GM23338 (cell line): ENCODE data around the gene GGA2. TPM values are rescaled to one million over a fixed set of nuclear protein-coding genes. Genes with fewer than 3 reads are reported as not detected.

Source experiments
- ATAC-seq: fragments of 200-7000 bp; cut with Tn5 transposase; 3 replicates; pipeline ENCODE4 v1.9.1; 2020
- DNase-seq: peaks from one replicate; pipeline ENCODE4 v3.0.0-alpha.2; 2015; ENCODE audit warnings: low spot score
- H2AFZ ChIP-seq: fragments of 200-600 bp; sonication (generic); 2 replicates; pipeline ENCODE4 v1.8.0; 2016; ENCODE audit warnings: antibody characterized with exemption, mild to moderate bottlenecking, moderate library complexity
- H3F3A ChIP-seq: fragments of 200-600 bp; sonication (generic); replicated peaks from 2 replicates; pipeline ENCODE4 v1.8.0; 2017; ENCODE audit warnings: antibody characterized with exemption, mixed run types, low read depth
- H3K27ac ChIP-seq: fragments of 200-600 bp; sonication (generic); 2 replicates; pipeline ENCODE4 v1.6.1; 2016; ENCODE audit warnings: low read depth
- H3K27me3 ChIP-seq: fragments of 200-600 bp; sonication (generic); 2 replicates; pipeline ENCODE4 v1.8.0; 2016; ENCODE audit warnings: mild to moderate bottlenecking, mixed run types, moderate library complexity; ENCODE audit not compliant: insufficient read depth
- H3K36me3 ChIP-seq: fragments of 200-600 bp; sonication (generic); 2 replicates; pipeline ENCODE4 v1.8.0; 2016; ENCODE audit warnings: mild to moderate bottlenecking; ENCODE audit not compliant: insufficient read depth
- H3K4me1 ChIP-seq: fragments of 200-600 bp; sonication (generic); 2 replicates; pipeline ENCODE4 v1.8.0; 2016; ENCODE audit warnings: mild to moderate bottlenecking, moderate library complexity; ENCODE audit not compliant: insufficient read depth
- H3K4me2 ChIP-seq: fragments of 200-600 bp; sonication (generic); 2 replicates; pipeline ENCODE4 v1.7.1; 2017; ENCODE audit warnings: mixed run types
- H3K4me3 ChIP-seq: fragments of 200-600 bp; sonication (generic); 2 replicates; pipeline ENCODE4 v1.6.1; 2016; ENCODE audit warnings: mixed run types
- H3K79me2 ChIP-seq: fragments of 200-600 bp; sonication (generic); replicated peaks from 2 replicates; pipeline ENCODE4 v1.8.0; 2017; ENCODE audit warnings: mild to moderate bottlenecking; ENCODE audit not compliant: insufficient read depth
- H3K9me2 ChIP-seq: fragments of 200-600 bp; sonication (generic); 2 replicates; pipeline ENCODE4 v1.8.0; 2017; ENCODE audit not compliant: insufficient read depth
- H4K20me1 ChIP-seq: fragments of 200-600 bp; sonication (generic); replicated peaks from 2 replicates; pipeline ENCODE4 v1.8.0; 2017; ENCODE audit warnings: mild to moderate bottlenecking; ENCODE audit not compliant: insufficient read depth
- H3K27ac Mint-ChIP-seq: 2 replicates; pipeline ENCODE4 v1.8.0; 2020; ENCODE audit warnings: inconsistent platforms, mild to moderate bottlenecking, moderate library complexity, mixed read lengths
- H3K27me3 Mint-ChIP-seq: 3 replicates; pipeline ENCODE4 v1.8.0; 2022; ENCODE audit warnings: low read depth, mild to moderate bottlenecking, moderate library complexity, mixed read lengths, inconsistent platforms; ENCODE audit not compliant: insufficient read depth, poor library complexity
- H3K36me3 Mint-ChIP-seq: 3 replicates; pipeline ENCODE4 v1.8.0; 2021; ENCODE audit warnings: low read depth, mild to moderate bottlenecking, inconsistent platforms, moderate library complexity, mixed read lengths
- H3K4me1 Mint-ChIP-seq: 3 replicates; pipeline ENCODE4 v1.8.0; 2020; ENCODE audit warnings: mild to moderate bottlenecking, inconsistent platforms, mixed read lengths
- H3K4me3 Mint-ChIP-seq: 3 replicates; pipeline ENCODE4 v1.8.0; 2021; ENCODE audit warnings: moderate library complexity, mild to moderate bottlenecking, inconsistent platforms, mixed read lengths
- H3K9me3 Mint-ChIP-seq: 3 replicates; pipeline ENCODE4 v1.8.0; 2020; ENCODE audit warnings: moderate library complexity, mild to moderate bottlenecking, inconsistent platforms, mixed read lengths
- CREB1 ChIP-seq: fragments of 250-450 bp; sonication (Bioruptor Pico); IDR thresholded peaks from 2 replicates; pipeline ENCODE4 v1.5.0; 2020; ENCODE audit warnings: low read depth, mild to moderate bottlenecking, moderate library complexity
- CTCF ChIP-seq, 2 experiments: fragments of 200-600 bp in 1 of 2; sonication (generic) in 1 of 2; conservative IDR thresholded peaks; 2 replicates each; pipeline versions ENCODE4 v1.5.1 to v1.6.1; 2016 to 2017; ENCODE audit warnings: antibody characterized with exemption in 2 of 2, low read depth in 2 of 2, mild to moderate bottlenecking in 2 of 2, moderate library complexity in 1 of 2
- ETS1 ChIP-seq: IDR thresholded peaks from 2 replicates; pipeline ENCODE4 v1.6.1; 2016; ENCODE audit warnings: antibody characterized with exemption
- EZH2 ChIP-seq: fragments of 200-600 bp; sonication (generic); IDR thresholded peaks from one replicate; pipeline ENCODE4 v1.8.0; 2017; ENCODE audit warnings: antibody characterized with exemption, mild to moderate bottlenecking, low read depth; ENCODE audit not compliant: unreplicated experiment
- EZH2phosphoT487 ChIP-seq: fragments of 200-600 bp; sonication (generic); IDR thresholded peaks from one replicate; pipeline ENCODE4 v1.8.1; 2018; ENCODE audit warnings: antibody characterized with exemption; ENCODE audit not compliant: unreplicated experiment
- JUNB ChIP-seq: IDR thresholded peaks from one replicate; pipeline ENCODE4 v1.6.1; 2016; ENCODE audit warnings: antibody characterized with exemption; ENCODE audit not compliant: unreplicated experiment
- POLR2AphosphoS5 ChIP-seq: IDR thresholded peaks from 2 replicates; pipeline ENCODE4 v1.6.1; 2016; ENCODE audit warnings: antibody characterized with exemption, low read depth
- REST ChIP-seq: IDR thresholded peaks from one replicate; pipeline ENCODE4 v1.6.1; 2018; ENCODE audit warnings: antibody characterized with exemption; ENCODE audit not compliant: unreplicated experiment
- long read RNA-seq: library from polyadenylated mRNA; unstranded; transcript quantifications from one replicate; pipeline ENCODE4 v2.0.0, GENCODE V29; 2020; ENCODE audit not compliant: unreplicated experiment
- polyA plus RNA-seq: library from polyadenylated mRNA; unstranded; fragments of >200 nt; fragmentation: Nextera tagmentation; extraction: Ambion mirVana; gene quantifications from 2 replicates; pipeline ENCODE4 v1.2.1, GENCODE V29; 2016
- total RNA-seq: library from RNA; depleted of rRNA; stranded (reverse); fragments of >200 nt; shearing (Covaris generic); gene quantifications from 2 replicates; pipeline ENCODE4 v1.2.3, GENCODE V29; 2014; rRNA removed

GGA2 gene
- total RNA-seq (76.6 and 114 TPM in 2 replicates), polyA plus RNA-seq (36.2 and 40.3 TPM in 2 replicates)
- long read RNA-seq, full-length matches to known transcripts: 12 of 18 reads
- long read RNA-seq, partial matches to known transcripts: 2 of 18 reads
- long read RNA-seq, other reads (novel, unspliced or antisense): 4 of 18 reads

GRCh38 chr16:23510164-23510914 is at the start of gene GGA2:
GGA2 (minus strand) TSS chr16:23510494; CDS start chr16:23510411, 83 bp downstream.
- Mint-ChIP-seq H3K27me3 (peaks cover 5% of the 10 kb centered on the region), H3K9me3 (no peaks in the 10 kb centered on the region; the same call in 2 of the 3 replicates), H3K4me1 (peaks cover 24% of the 10 kb centered on the region), H3K36me3 (peaks cover 17% of the 10 kb centered on the region), H3K27ac (peak within 1 kb of the TSS; percentile 58), H3K4me3 (peak within 1 kb of the TSS; percentile 83)
- Histone ChIP-seq H3K79me2 (peaks cover 45% of the 10 kb centered on the region), H3K36me3 (no peaks in the 10 kb centered on the region; the same call in 1 of the 2 replicates), H3K27ac (peak within 1 kb of the TSS; percentile 63; the same call in 1 of the 2 replicates), H3K4me1 (peaks cover 16% of the 10 kb centered on the region; the same call in 1 of the 2 replicates), H3K27me3 (no peaks in the 10 kb centered on the region), H3K4me2 (peak within 1 kb of the TSS; percentile 89), H3F3A (no peaks in the 10 kb centered on the region), H2AFZ (peak within 1 kb of the TSS; percentile 84; the same call in 1 of the 2 replicates), H3K9me2 (no peaks in the 10 kb centered on the region), H3K4me3 (peak within 1 kb of the TSS; percentile 72), H4K20me1 (peaks cover 36% of the 10 kb centered on the region)
- peak; percentile 81 for ATAC-seq
- DNase-seq: peak; percentile 77
- TF ChIP-seq EZH2 (no peak), REST (no peak), ETS1 (no peak), EZH2phosphoT487 (no peak), POLR2AphosphoS5 (peak; percentile 76; the same call in 1 of the 2 replicates)

DNA sequence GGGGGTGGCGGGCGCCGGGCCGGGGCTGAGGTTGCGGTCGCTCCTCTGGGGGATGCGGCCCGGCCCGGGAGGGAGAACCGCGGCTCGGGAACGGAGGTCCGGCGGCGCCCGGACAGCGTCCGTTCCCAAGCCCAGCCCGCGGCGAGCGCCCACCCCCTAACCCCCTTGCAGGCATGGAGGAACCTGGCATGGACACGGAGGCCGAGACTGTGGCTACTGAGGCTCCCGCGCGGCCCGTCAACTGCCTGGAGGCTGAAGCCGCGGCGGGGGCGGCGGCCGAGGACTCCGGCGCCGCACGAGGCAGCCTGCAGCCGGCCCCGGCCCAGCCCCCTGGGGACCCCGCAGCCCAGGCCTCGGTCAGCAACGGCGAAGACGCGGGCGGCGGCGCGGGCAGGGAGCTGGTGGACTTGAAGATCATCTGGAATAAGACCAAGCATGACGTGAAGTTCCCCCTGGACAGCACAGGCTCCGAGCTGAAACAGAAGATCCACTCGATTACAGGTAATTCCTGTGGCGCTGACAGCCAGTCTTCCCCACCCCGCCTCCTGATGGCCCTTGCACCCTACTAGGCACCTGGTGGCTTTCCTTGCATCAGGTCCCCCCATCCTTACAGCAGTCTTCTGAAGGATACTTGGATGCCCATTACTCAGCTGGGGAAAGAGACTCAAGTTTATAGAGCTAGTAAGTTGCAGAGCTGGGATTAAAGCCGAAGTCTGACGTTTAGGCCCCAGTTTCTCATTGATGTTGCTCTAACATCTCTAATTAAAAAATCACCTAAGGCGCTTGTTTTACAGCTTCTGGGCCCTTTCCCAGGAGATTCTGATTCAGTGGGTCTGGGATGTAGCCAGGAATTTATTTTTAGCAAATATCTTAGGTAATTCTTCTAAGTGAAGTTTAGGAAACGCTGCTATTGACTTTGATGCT is 47.7 kb upstream of the GGA2 start:
- Histone ChIP-seq H3K27ac (peak overlapping the region; percentile 82; the same call in 1 of the 2 replicates), H2AFZ (peak overlapping the region; percentile 72; the same call in 1 of the 2 replicates), H3K4me2 (peak overlapping the region; percentile 85), H3K79me2 (peaks cover 83% of the 10 kb centered on the region), H3K4me1 (peaks cover 14% of the 10 kb centered on the region), H3K36me3 (peaks cover 44% of the 10 kb centered on the region), H4K20me1 (peaks cover 22% of the 10 kb centered on the region), H3F3A (peaks cover 14% of the 10 kb centered on the region), H3K9me2 (no peaks in the 10 kb centered on the region), H3K27me3 (no peaks in the 10 kb centered on the region), H3K4me3 (peak overlapping the region; percentile 90)
- peaks cover 9% of the 10 kb centered on the region for H3K27me3 Mint-ChIP-seq
- peaks cover 7% of the 10 kb centered on the region; the same call in 1 of the 3 replicates for H3K4me1 Mint-ChIP-seq
- peaks cover 3% of the 10 kb centered on the region; the same call in 1 of the 3 replicates for H3K9me3 Mint-ChIP-seq
- ATAC-seq (peak; percentile 14), DNase-seq (peak; percentile 38)
- peak overlapping the region; percentile 94; the same call in 1 of the 2 replicates for H3K27ac Mint-ChIP-seq
- H3K36me3 Mint-ChIP-seq: peaks cover 47% of the 10 kb centered on the region
- peak overlapping the region; percentile 94 for H3K4me3 Mint-ChIP-seq
- TF ChIP-seq CTCF (conservative IDR thresholded peaks at IDR 0.05; ENCODE audit: low read depth in 2 of 2) (no peak), ETS1 (no peak), JUNB (no peak), CREB1 (CRISPR knock-in tag) (no peak)
